Spleen (tissue), 11 donors: ENCODE data around the gene LIF. TPM values are rescaled to one million over a fixed set of nuclear protein-coding genes. Genes with fewer than 3 reads are reported as not detected.
"Not testable (repeated sequence)": the region's sequence is repeated elsewhere in the genome, so short reads cannot be mapped to it uniquely, and the experiment has no call there.

Source experiments
- DNase-seq: peaks from one replicate; pipeline ENCODE4 v3.0.0-alpha.2; 2020
- H3K27ac ChIP-seq, 8 donors: fragments of 200-600 bp; sonication (generic) in 7 of 8; 1 replicate in 4 of 8; 2 replicates in 4 of 8; pipeline versions ENCODE4 v1.5.0 to v1.8.0; 2016 to 2021; ENCODE audit warnings: inconsistent platforms in 4 of 8, mild to moderate bottlenecking in 4 of 8, moderate library complexity in 1 of 8
- H3K27me3 ChIP-seq, 7 donors: fragments of 200-600 bp; sonication (generic) in 6 of 7; replicated peaks in 1 of 7; 1 replicate in 4 of 7; 2 replicates in 3 of 7; pipeline versions ENCODE4 v1.5.0 to v1.8.0; 2016 to 2021; ENCODE audit warnings: inconsistent platforms in 3 of 7, mild to moderate bottlenecking in 1 of 7
- H3K36me3 ChIP-seq, 6 donors: fragments of 200-600 bp; sonication (generic) in 5 of 6; 1 replicate in 4 of 6; 2 replicates in 2 of 6; pipeline versions ENCODE4 v1.5.0 to v1.8.0; 2016 to 2021; ENCODE audit warnings: inconsistent platforms in 2 of 6
- H3K4me1 ChIP-seq, 6 donors: fragments of 200-600 bp; sonication (generic) in 5 of 6; 1 replicate in 3 of 6; 2 replicates in 3 of 6; pipeline versions ENCODE4 v1.5.0 to v1.8.0; 2016 to 2021; ENCODE audit warnings: inconsistent platforms in 3 of 6
- H3K4me3 ChIP-seq, 8 donors: fragments of 200-600 bp; sonication (generic) in 7 of 8; 1 replicate in 4 of 8; 2 replicates in 4 of 8; pipeline versions ENCODE4 v1.5.0 to v1.8.0; 2016 to 2021; ENCODE audit warnings: inconsistent platforms in 4 of 8, mild to moderate bottlenecking in 4 of 8, moderate library complexity in 2 of 8
- H3K9me3 ChIP-seq, 8 donors: fragments of 200-600 bp; sonication (generic) in 7 of 8; 1 replicate in 4 of 8; 2 replicates in 4 of 8; pipeline versions ENCODE4 v1.5.0 to v1.8.0; 2016 to 2021; ENCODE audit warnings: inconsistent platforms in 4 of 8
- POLR2A ChIP-seq, 3 donors: fragments of 450-650 bp; IDR thresholded peaks; one replicate each; pipeline ENCODE4 v1.5.1; 2017; ENCODE audit warnings: antibody characterized with exemption in 3 of 3, mild to moderate bottlenecking in 1 of 3
- POLR2AphosphoS5 ChIP-seq, 3 donors: sonication (generic); formaldehyde crosslinking; IDR thresholded peaks; one replicate each; pipeline ENCODE4 v1.5.1; 2017; ENCODE audit warnings: antibody characterized with exemption in 3 of 3
- WGBS, 5 donors: extraction: QIAGEN DNeasy Blood & Tissue Kit in 3 of 5; methylation state at CpG; one replicate each; pipeline versions ENCODE4 v1.1.5 to v1.1.7; 2013 to 2018; 5-methylcytosine and 5-hydroxymethylcytosine counted together
- intact Hi-C: fragments of 100-400 bp; cut with DNase I; formaldehyde crosslinking; loops from one replicate; pipeline ENCODE4 v1.15.0; 2023; ENCODE audit warnings: low total_unique reads
- polyA plus RNA-seq, 3 donors: library from polyadenylated mRNA; stranded (reverse); fragments of 200-250 nt; gene quantifications; one replicate each; pipeline ENCODE4 v1.2.1, GENCODE V29; 2013
- total RNA-seq, 7 donors: library from RNA; depleted of rRNA in 3 of 7; stranded (reverse); fragments of >200 nt in 3 of 7; fragmentation: NEBNext Ultra II Directional in 4 of 7; extraction: Animal tissue kit (Norgen Biotek cat#: 25700) in 4 of 7; gene quantifications; one replicate each; pipeline versions ENCODE4 v1.1.0 to v1.2.1, GENCODE V29; 2016 to 2021
- TF ChIP-seq, protein P1 (sequence below), 11 experiments: fragments of 200-600 bp in 7 of 11; fragments of 450-650 bp in 4 of 11; sonication (generic) in 4 of 11; IDR thresholded peaks in 8 of 11; conservative IDR thresholded peaks in 3 of 11; 1 replicate in 7 of 11; 2 replicates in 4 of 11; pipeline versions ENCODE4 v1.4.0 to v1.8.0; 2016 to 2021; ENCODE audit warnings: antibody characterized with exemption in 11 of 11, inconsistent platforms in 4 of 11, mild to moderate bottlenecking in 1 of 11
- donor health status: healthy with polysubstance abuse.
- donor health status: DM: no; HTN: no; CAD: no; lungs with moderate emphysema.
- donor health status: DM: no; HTN: no; CAD: no.
- donor health status: Bipolar disorder and iron deficiency.
- donor health status: healthy.
- donor health status: DM: no; HTN: no; CAD: no.
- donor health status: DM: yes; HTN: yes; CAD: no.

LIF gene
- total and polyA plus RNA-seq, 10 donors = 0.21 to 3.2 (median 0.85) TPM; not detected in 2

DNA sequence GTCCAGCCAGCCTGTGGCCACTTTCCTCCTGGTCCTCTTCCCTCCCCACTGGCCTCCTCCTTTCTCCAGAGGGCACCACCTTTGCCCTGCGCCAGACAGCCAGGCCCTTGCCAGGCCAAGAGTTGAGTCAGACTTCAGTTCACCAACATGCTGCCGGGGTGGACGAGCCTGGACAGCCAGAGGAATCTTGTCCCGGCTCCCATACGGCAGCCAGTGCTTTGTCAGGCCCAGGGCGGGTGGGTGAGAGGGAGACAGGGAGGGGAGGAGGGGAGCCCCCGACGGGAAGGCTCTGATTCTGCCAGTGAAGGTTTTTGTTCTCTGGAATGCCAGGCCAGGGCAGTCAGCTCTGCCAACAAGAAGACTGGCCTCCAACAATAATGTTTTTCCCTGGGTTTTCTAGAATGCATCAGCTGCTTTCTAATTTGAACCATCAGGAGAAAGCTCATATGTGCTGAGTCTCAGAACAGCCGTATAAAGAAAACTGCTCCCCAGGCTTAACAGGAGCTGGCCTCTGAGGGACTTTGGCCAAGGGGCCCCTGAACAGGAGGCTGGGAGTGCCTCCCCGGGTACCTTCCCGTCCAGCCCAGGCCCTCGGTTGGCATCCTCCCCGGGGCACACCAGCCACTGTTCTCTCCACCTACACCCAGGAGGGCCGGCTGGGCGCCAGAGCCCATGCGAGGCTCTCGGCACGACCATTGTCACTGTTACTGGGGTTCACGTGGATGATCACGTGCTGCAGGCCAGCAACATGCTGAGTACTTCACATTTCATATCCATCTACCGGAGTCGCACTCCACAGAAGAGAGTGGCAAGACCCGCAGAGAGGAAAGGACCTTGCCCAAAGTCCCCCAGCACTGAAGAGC is 28.6 kb downstream of the LIF start:
- Histone ChIP-seq H3K27me3 (no peaks in the 10 kb centered on the region), H3K9me3 (no peaks in the 10 kb centered on the region), H3K36me3 (no peaks in the 10 kb centered on the region), H3K4me1 (peaks cover 11 to 57% (median 38%) of the 10 kb centered on the region in 6 donors), H3K4me3 (no peak overlapping the region), H3K27ac (no peak overlapping the region)
- 88 to 94% (median 91%) methylated on average over 14 to 23 of the region's 23 CpGs for WGBS, 5 donors
- no peak for TF ChIP-seq POLR2A (IDR thresholded peaks at IDR 0.05)
- TF ChIP-seq, protein P1, sequence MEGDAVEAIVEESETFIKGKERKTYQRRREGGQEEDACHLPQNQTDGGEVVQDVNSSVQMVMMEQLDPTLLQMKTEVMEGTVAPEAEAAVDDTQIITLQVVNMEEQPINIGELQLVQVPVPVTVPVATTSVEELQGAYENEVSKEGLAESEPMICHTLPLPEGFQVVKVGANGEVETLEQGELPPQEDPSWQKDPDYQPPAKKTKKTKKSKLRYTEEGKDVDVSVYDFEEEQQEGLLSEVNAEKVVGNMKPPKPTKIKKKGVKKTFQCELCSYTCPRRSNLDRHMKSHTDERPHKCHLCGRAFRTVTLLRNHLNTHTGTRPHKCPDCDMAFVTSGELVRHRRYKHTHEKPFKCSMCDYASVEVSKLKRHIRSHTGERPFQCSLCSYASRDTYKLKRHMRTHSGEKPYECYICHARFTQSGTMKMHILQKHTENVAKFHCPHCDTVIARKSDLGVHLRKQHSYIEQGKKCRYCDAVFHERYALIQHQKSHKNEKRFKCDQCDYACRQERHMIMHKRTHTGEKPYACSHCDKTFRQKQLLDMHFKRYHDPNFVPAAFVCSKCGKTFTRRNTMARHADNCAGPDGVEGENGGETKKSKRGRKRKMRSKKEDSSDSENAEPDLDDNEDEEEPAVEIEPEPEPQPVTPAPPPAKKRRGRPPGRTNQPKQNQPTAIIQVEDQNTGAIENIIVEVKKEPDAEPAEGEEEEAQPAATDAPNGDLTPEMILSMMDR (IDR thresholded peaks at IDR 0.05 in 8 of 11, conservative IDR thresholded peaks at IDR 0.05 in 3 of 11) = no peak
- no peak for TF ChIP-seq POLR2AphosphoS5 (IDR thresholded peaks at IDR 0.05)
- no peak for DNase-seq
- intact Hi-C loops = no loop called here

DNA sequence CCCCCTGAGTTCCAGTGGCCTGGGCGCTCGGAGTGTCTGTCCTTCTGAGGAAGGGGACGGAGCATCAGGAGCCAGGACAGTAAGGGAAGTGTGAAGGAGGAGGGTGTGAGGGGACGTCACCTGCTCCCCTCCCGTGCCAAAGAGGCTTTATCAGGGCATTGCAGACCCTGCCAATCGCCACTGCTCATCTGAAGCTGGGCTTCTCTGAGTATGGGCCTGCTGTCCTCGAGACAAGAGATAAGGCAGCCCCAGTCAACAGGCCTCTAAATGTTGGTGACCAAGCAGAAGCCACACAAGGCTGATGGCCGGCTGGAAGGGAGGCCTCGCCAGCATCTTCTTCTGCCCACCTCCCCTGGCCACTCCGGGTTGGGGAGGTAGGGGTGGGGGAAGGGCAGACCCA is 29.8 kb downstream of the LIF start:
- intact Hi-C loops = no loop called here
- H3K36me3 ChIP-seq = no peaks in the 10 kb centered on the region
- DNase-seq = peak; percentile 31
- no peak overlapping the region for H3K4me3 ChIP-seq
- no peaks in the 10 kb centered on the region for H3K9me3 ChIP-seq
- no peak overlapping the region for H3K27ac ChIP-seq
- TF ChIP-seq, protein P1 (IDR thresholded peaks at IDR 0.05 in 8 of 11, conservative IDR thresholded peaks at IDR 0.05 in 3 of 11) = no peak
- TF ChIP-seq POLR2AphosphoS5 (IDR thresholded peaks at IDR 0.05) = no peak
- TF ChIP-seq POLR2A (IDR thresholded peaks at IDR 0.05) = no peak
- no peaks in the 10 kb centered on the region for H3K27me3 ChIP-seq
- 81 to 92% (median 87%) methylated on average over 9 to 10 of the region's 10 CpGs for WGBS, 5 donors
- peaks cover 19 to 57% (median 42%) of the 10 kb centered on the region in 6 donors for H3K4me1 ChIP-seq

DNA sequence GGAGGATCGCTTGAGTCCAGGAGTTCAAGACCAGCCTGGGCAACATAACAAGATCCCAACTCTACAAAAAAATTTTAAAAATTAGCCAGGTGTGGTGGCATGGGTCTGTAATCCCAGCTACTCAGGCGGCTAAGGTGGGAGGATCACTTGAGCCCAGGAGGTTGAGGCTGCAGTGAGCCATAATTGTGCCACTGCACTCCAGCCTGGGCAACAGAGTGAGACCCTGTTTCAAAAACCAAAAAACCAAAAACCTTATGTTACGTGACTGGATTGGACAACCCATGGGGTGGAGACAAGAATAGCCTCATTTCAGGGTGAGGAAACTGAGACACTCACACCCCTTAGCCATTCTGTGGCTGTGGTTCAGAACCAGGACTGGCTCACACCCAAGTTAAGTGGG is 30.3 kb downstream of the LIF start:
- H3K36me3 ChIP-seq, H3K4me3 ChIP-seq, intact Hi-C loops, H3K9me3 ChIP-seq, H3K27me3 ChIP-seq, H3K27ac ChIP-seq: not testable (repeated sequence)
- DNase-seq = peak; percentile 6
- peaks cover 19 to 55% (median 37%) of the 10 kb centered on the region in 6 donors for H3K4me1 ChIP-seq
- WGBS, 5 donors = 92 to 95% (median 94%) methylated on average over 3 of the region's 3 CpGs

DNA sequence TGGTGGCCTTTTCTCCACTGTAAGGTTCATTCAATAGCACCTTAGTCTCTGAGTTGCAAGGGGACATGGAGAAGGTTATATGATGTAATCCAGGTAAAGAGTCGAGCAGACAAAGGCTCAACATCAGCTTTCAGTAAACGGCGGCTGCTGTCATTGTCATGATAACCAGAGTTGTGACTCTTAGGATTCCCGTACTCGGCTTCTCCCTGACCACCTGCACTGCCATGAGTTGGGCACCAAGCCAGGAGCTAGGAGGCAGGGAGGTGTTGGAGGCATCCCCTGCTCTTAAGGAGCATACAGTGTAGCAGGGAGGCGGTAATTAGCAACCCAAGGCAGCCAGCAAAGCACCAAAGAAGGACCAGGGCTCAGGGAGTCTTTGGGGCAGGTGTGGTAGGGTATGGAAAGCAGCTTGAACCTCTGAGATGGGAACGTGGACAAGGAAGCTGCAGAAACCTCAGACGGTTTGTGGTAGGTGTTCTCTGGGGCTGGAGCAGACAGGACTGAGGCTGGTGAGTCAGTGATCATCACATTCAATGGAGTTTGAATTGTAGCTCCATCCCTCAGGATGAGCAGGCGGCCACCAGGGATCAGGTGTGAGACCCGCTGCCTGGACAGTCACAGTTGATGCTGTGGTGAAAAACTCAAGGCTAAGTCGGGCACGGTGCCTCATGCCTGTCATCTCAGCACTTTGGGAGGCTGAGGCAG is 31.7 kb downstream of the LIF start:
- intact Hi-C loops = no loop called here
- Histone ChIP-seq H3K36me3 (no peaks in the 10 kb centered on the region), H3K27ac (no peak overlapping the region), H3K27me3 (no peaks in the 10 kb centered on the region), H3K4me3 (no peak overlapping the region), H3K9me3 (no peaks in the 10 kb centered on the region), H3K4me1 (peaks cover 12 to 41% (median 23%) of the 10 kb centered on the region in 6 donors)
- DNase-seq = peak; percentile 65
- 71 to 78% (median 74%) methylated on average over 12 of the region's 12 CpGs for WGBS, 5 donors
- TF ChIP-seq POLR2A (IDR thresholded peaks at IDR 0.05) (no peak), POLR2AphosphoS5 (IDR thresholded peaks at IDR 0.05) (no peak)
- TF ChIP-seq, protein P1 (IDR thresholded peaks at IDR 0.05 in 8 of 11, conservative IDR thresholded peaks at IDR 0.05 in 3 of 11) = no peak
